Cardiac septum (tissue), 1 donor: ENCODE measurements around the gene CA5B. TPM values are rescaled to one million over a fixed set of nuclear protein-coding genes. Genes with fewer than 3 reads are reported as not detected.

Experiments used
- total RNA-seq: library from RNA; stranded (reverse); fragmentation: NEBNext Ultra II Directional; extraction: Animal tissue kit (Norgen Biotek cat#: 25700); gene quantifications from one replicate; pipeline ENCODE4 v1.2.1, GENCODE V29; 2021
- donor health status: DM: no; HTN: no; CAD: no.

Gene CA5B
- total RNA-seq, 1 donor from 2014 or later: 4.5 TPM

Other genes starting within 250 kb of the CA5B start
- gene PIR, start 244.9 kb upstream of the CA5B start, total RNA-seq: 15.7 TPM
- 1.8 TPM for gene BMX, start 237.5 kb upstream of the CA5B start, total RNA-seq
- 113 TPM for gene ACE2, start 137.3 kb upstream of the CA5B start, total RNA-seq
- 0.94 TPM for gene CLTRN, start 73.5 kb upstream of the CA5B start, total RNA-seq
- 10.7 TPM for gene ZRSR2, start 52.2 kb downstream of the CA5B start, total RNA-seq
- gene AP1S2, start 116.5 kb downstream of the CA5B start, total RNA-seq: 198 TPM